Activated naive CD4-positive, alpha-beta T cell treated with anti-CD3 and anti-CD28 coated beads, Interleukin-2, amount 50 U/mL, for 72 hours (primary cell): ENCODE results near the gene SLC39A11. TPM values are rescaled to one million over a fixed set of nuclear protein-coding genes. Genes with fewer than 3 reads are reported as not detected.
A peak's percentile ranks its signal among the peaks of the same experiment; 100 is the strongest.
"Not testable (repeated sequence)": the region's sequence is repeated elsewhere in the genome, so short reads cannot be mapped to it uniquely, and the experiment has no call there.

Experiments
- ATAC-seq, 2 donors: fragments of 150-1000 bp; cut with Tn5 transposase; 2 replicates each; pipeline ENCODE4 v1.10.0; 2021; ENCODE audit warnings: mild to moderate bottlenecking in 2 of 2, moderate library complexity in 2 of 2
- DNase-seq, 2 donors: peaks; one replicate each; pipeline ENCODE4 v3.0.0; 2021 to 2022; ENCODE audit warnings: low spot score in 2 of 2
- H3K27ac Mint-ChIP-seq, 2 donors: one replicate each; pipeline ENCODE4 v1.8.0; 2022; ENCODE audit warnings: mild to moderate bottlenecking in 2 of 2, mixed read lengths in 2 of 2
- H3K36me3 Mint-ChIP-seq, 2 donors: one replicate each; pipeline ENCODE4 v1.8.0; 2022; ENCODE audit warnings: mixed read lengths in 2 of 2
- H3K9me3 Mint-ChIP-seq, 2 donors: one replicate each; pipeline ENCODE4 v1.8.0; 2022; ENCODE audit warnings: mixed read lengths in 2 of 2
- total RNA-seq, 2 donors: library from RNA; stranded (reverse); gene quantifications; one replicate each; pipeline ENCODE4 v1.2.3, GENCODE V29; 2022

SLC39A11 gene
- total RNA-seq, 2 donors from 2014 or later = 14.8 to 17.7 TPM

- H3K36me3 Mint-ChIP-seq = no peaks in the 10 kb centered on the region
- H3K27ac Mint-ChIP-seq = no peak overlapping the region
- ATAC-seq (no peak), DNase-seq (no peak)
- H3K9me3 Mint-ChIP-seq = no peaks in the 10 kb centered on the region
Observed at GRCh38 chr17:72924196-72924595, 168.3 kb downstream of the SLC39A11 start.

DNA sequence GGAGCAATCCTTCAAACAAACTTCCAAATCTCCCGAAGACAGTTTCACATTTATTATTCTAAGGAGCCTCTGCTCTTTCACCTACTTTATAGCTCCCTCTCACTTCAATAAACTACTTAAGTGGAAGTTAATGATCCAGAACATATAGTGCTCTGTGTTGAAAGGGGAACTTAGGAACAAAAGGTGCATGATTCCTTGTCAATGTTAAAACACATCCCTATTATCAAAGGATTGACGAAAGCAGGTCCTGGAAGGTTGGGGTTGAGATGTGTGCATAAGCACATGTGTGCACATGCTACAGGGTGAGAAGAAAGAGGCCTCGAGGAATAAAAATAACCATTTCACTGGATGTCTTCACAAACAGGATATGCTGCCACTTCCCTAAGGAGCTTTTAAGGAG is 170.3 kb downstream of the SLC39A11 start:
- DNase-seq (no peak), ATAC-seq (no peak)
- Mint-ChIP-seq H3K9me3 (no peaks in the 10 kb centered on the region), H3K27ac (no peak overlapping the region), H3K36me3 (no peaks in the 10 kb centered on the region)

GRCh38 chr17:72921347-72922054 is 171.0 kb downstream of the SLC39A11 start:
- DNase-seq (no peak), ATAC-seq (no peak)
- no peaks in the 10 kb centered on the region for H3K9me3 Mint-ChIP-seq
- no peak overlapping the region for H3K27ac Mint-ChIP-seq
- no peaks in the 10 kb centered on the region for H3K36me3 Mint-ChIP-seq

GRCh38 chr17:72920513-72920912 is 172.0 kb downstream of the SLC39A11 start:
- Mint-ChIP-seq H3K9me3 (no peaks in the 10 kb centered on the region), H3K27ac (no peak overlapping the region), H3K36me3 (no peaks in the 10 kb centered on the region)
- ATAC-seq (no peak), DNase-seq (no peak)

DNA sequence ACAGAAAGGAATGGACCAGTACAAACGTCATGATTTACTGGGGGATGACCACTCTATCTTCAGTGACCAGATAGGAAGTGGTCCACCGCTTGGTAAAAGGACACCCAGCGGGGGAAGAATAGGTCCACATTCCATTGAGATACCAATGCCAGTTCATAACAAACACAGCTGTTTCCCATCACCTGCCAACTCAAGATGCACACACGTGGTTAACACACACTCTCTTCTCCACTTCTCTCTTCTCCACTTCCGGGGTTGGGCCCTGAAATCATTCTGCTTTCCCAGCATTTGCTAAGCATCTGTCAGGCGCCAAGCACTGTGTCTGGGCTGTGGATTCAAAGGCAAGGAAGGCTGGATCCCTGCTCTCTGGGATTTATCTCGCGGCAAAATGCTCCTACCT is 175.5 kb downstream of the SLC39A11 start:
- ATAC-seq (no peak), DNase-seq (no peak)
- Mint-ChIP-seq H3K27ac (no peak overlapping the region), H3K9me3 (no peaks in the 10 kb centered on the region), H3K36me3 (no peaks in the 10 kb centered on the region)

GRCh38 chr17:72915625-72916081 is 176.8 kb downstream of the SLC39A11 start:
- Mint-ChIP-seq H3K36me3 (no peaks in the 10 kb centered on the region), H3K9me3 (no peaks in the 10 kb centered on the region), H3K27ac (peak overlapping the region in 1 of 2 donors; percentile 67)
- DNase-seq (no peak), ATAC-seq (no peak)

DNA sequence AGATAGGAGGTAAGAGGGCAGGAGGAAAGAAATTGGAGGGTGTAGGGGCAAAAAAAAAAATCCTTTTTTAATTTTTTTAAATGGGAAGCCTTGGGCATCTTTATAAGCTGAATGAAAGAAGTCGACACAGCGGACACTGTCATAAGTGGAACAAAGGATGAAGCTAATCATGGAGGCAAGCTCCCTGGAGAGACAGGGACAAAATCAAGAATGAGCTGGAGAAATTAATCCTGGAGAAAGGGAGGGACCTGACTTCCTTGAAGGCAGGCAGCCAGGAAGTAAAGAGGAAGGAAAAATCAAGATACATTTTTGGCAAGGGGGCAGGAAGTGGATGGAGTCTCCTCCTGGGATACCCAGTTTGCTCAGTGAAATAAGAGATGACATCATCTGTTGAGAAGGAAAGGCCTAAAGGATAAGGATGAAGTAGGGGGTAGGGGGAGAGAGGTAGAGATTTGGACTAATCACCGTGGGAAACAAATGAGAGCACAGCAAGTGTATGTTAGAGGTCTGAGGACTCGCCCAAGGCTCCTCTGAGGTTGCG is 179.3 kb downstream of the SLC39A11 start:
- ATAC-seq (no peak), DNase-seq (no peak)
- H3K27ac Mint-ChIP-seq = peak overlapping the region in 1 of 2 donors; percentile 72
- no peaks in the 10 kb centered on the region for H3K9me3 Mint-ChIP-seq
- no peaks in the 10 kb centered on the region for H3K36me3 Mint-ChIP-seq

DNA sequence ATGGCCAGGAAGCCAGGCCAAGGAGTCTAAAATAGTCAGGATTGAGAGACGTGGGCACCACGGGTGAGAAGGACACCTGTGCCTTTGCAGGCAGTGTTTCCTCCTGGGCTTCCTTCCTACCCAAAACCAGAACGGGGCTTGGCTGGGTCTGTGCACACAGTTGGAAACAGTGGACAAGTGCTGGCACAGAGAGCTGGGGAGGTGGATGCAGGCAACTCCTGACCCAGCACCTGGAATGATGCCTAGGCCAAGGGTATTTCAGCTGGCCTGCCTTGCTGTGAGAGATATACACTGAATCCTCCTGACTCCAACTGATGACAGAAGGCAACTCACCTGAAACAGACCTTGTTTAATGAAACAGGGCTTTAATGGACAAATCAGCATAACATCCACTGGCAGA is 186.2 kb downstream of the SLC39A11 start:
- DNase-seq (no peak), ATAC-seq (no peak)
- Mint-ChIP-seq H3K27ac (peak overlapping the region in 1 of 2 donors; percentile 38), H3K9me3 (no peaks in the 10 kb centered on the region), H3K36me3 (no peaks in the 10 kb centered on the region)

DNA sequence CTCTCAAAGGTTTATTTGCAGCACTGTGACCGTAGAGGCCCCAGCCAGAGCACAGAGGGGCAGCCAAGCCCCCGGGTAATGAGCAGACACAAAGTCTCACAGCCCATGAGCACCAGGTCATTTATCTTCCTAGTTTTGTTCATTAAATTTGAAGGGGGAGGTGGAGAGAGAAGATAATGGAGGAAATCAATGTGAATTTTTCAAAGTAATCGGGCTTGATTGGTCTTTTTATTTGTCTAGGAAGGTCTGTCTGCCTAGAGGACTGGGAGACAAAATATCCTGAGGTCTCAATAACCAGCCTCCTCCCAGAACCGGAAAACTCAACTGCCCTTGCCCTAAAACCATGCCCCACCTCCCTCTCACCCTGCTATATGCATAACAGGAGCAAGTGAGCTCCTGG is 189.0 kb downstream of the SLC39A11 start:
- DNase-seq (no peak), ATAC-seq (no peak)
- Mint-ChIP-seq H3K27ac (no peak overlapping the region), H3K36me3 (no peaks in the 10 kb centered on the region), H3K9me3 (no peaks in the 10 kb centered on the region)

DNA sequence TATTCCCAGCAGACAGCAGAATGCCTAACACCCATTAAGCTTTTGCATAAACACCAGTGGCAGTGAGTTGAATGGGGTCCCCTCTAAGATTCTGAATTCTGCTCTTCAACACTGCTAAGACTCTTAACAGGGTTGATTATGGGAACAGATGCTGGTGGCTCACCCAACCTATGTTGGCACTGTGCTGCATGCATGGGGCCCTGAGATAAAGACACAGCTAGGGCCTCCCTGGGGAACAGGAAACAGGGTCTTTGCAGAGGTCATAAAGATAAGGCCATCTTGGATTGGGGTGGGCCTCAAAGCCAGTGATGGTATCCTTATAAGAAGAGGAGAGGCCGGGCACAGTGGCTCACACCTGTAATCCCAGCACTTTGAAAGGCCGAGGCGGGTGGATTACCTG is 190.8 kb downstream of the SLC39A11 start:
- H3K9me3 Mint-ChIP-seq = no peaks in the 10 kb centered on the region
- DNase-seq = no peak
- ATAC-seq = no peak
- no peak overlapping the region for H3K27ac Mint-ChIP-seq
- no peaks in the 10 kb centered on the region for H3K36me3 Mint-ChIP-seq

- DNase-seq = no peak
- no peaks in the 10 kb centered on the region for H3K36me3 Mint-ChIP-seq
- peak overlapping the region in 1 of 2 donors; percentile 74 for H3K27ac Mint-ChIP-seq
Observed at GRCh38 chr17:72901083-72901482, 191.4 kb downstream of the SLC39A11 start.

GRCh38 chr17:72900654-72900971 is 191.9 kb downstream of the SLC39A11 start:
- H3K27ac Mint-ChIP-seq = peak overlapping the region in 1 of 2 donors; percentile 74
- DNase-seq (no peak), ATAC-seq (no peak)
- no peaks in the 10 kb centered on the region for H3K9me3 Mint-ChIP-seq
- no peaks in the 10 kb centered on the region for H3K36me3 Mint-ChIP-seq

More at GRCh38 chr17:72901083-72901482, 191.4 kb downstream of the SLC39A11 start:
- no peak for ATAC-seq
- no peaks in the 10 kb centered on the region for H3K9me3 Mint-ChIP-seq

GRCh38 chr17:72898725-72899124 is 193.8 kb downstream of the SLC39A11 start:
- H3K27ac Mint-ChIP-seq = no peak overlapping the region
- H3K36me3 Mint-ChIP-seq = no peaks in the 10 kb centered on the region
- ATAC-seq (no peak), DNase-seq (no peak)
- H3K9me3 Mint-ChIP-seq = no peaks in the 10 kb centered on the region

GRCh38 chr17:72896288-72896687 is 196.2 kb downstream of the SLC39A11 start:
- not testable (repeated sequence) for H3K36me3 Mint-ChIP-seq, H3K9me3 Mint-ChIP-seq, ATAC-seq, H3K27ac Mint-ChIP-seq, DNase-seq

DNA sequence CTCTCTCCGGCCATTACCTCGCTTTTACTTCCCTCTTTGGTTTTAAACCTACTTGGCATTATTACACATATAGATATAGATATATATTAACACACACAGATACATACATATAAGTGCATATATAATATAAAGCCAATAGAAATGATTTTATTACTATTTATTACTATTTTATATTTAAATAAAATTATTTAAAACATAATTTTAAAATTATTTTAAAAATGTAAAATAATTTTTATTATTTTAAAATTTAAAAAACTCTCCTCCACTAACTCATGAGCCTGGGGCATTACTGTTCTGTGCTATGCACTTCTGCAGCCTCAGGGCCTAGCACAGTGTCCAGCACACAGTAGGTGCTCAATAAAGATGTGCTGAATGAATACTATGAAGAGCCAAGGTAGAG is 200.9 kb downstream of the SLC39A11 start:
- ATAC-seq (no peak), DNase-seq (no peak)
- Mint-ChIP-seq H3K27ac (no peak overlapping the region), H3K36me3 (peaks cover 0 to 33% of the 10 kb centered on the region in 2 donors), H3K9me3 (peaks cover 0 to 4% of the 10 kb centered on the region in 2 donors)

DNA sequence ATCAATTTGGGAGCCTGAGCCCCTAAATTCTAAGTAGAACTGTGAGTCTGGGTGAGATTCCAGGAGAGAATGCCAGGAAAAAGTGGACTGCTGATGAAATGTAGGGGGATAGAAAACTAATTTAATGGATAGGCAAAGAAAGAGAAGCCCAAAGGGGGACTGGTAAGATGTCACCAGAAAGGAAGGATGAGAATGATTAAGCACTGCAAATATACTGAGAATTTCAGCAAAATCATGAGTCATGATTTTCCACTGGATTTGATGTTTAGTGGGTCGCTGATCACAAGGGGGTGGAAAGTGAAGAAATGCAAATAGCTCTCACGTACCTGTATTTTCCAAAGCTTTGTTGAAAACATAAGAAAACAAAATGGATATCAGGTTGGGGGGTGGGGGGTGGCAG is 201.8 kb downstream of the SLC39A11 start:
- Mint-ChIP-seq H3K27ac (peak overlapping the region in 1 of 2 donors; percentile 9), H3K36me3 (peaks cover 0 to 36% of the 10 kb centered on the region in 2 donors), H3K9me3 (peaks cover 0 to 11% of the 10 kb centered on the region in 2 donors)
- ATAC-seq (peak in 1 of 2 donors; percentile 47), DNase-seq (no peak)

GRCh38 chr17:72887917-72888316 is 204.6 kb downstream of the SLC39A11 start:
- H3K9me3 Mint-ChIP-seq = peaks cover 0 to 11% of the 10 kb centered on the region in 2 donors
- ATAC-seq = no peak
- H3K36me3 Mint-ChIP-seq = peaks cover 0 to 36% of the 10 kb centered on the region in 2 donors
- DNase-seq = no peak
- H3K27ac Mint-ChIP-seq = peak overlapping the region in 1 of 2 donors; percentile 11

DNA sequence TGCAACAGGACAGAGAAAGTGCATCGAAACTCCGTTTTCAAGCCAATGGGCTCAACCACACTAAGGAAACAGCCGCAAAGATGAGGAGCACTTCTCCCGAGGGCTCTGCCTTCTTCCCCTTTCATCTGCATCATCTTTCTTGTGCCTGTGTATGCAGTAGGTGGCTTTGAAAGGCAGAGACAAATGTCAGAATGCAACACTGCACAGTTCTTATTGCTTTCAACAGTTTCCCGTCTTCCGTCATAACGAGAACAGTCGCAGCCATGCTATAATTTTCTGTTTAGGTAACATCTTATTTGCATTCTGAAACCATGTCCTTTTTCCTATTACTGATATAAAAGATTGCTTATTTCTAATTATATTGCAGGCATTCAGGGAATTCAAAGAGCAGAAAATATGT is 205.2 kb downstream of the SLC39A11 start:
- no peak for DNase-seq
- Mint-ChIP-seq H3K36me3 (peaks cover 0 to 36% of the 10 kb centered on the region in 2 donors), H3K27ac (no peak overlapping the region), H3K9me3 (peaks cover 0 to 11% of the 10 kb centered on the region in 2 donors)
- no peak for ATAC-seq
